Endometrial microvascular endothelial cells (primary cell): ENCODE data around the gene CEACAM7. TPM values are rescaled to one million over a fixed set of nuclear protein-coding genes. Genes with fewer than 3 reads are reported as not detected.
"Not testable (repeated sequence)": the region's sequence is repeated elsewhere in the genome, so short reads cannot be mapped to it uniquely, and the experiment has no call there.

Experiments
- in situ Hi-C: cut with HindIII; loops from 2 replicates; pipeline ENCODE4 v1.10.0; 2017; ENCODE audit warnings: low sequenced_read_pairs, low pct_unique_long_range_greater_than_20kb; ENCODE audit errors: inconsistent ontology term
- total RNA-seq: library from RNA; depleted of rRNA; stranded (reverse); fragments of >200 nt; gene quantifications from one replicate; pipeline ENCODE4 v1.2.3, GENCODE V29; 2015; ENCODE audit errors: inconsistent ontology term

The CEACAM7 gene
- total RNA-seq, 1 donor from 2014 or later: not detected

DNA sequence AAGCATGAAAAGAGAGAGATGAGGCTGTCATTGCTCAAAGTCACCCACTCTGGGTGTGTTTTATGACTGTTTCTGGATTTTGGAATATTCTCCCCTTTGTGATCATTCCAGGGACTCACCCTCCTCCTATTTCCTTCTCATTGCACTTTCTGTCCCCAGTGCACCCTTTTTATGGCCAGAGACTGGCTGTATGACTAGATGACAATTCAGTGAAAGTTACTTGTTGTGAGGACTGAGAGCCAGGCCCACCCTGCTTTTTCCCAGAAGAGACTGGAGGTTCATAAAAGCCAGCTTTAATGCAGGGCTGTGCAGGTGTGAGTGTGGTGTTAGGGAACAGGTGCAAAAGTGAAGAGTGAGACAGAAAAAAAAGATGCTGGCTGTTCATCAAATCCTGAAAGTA lies 17.3 kb downstream of the CEACAM7 start:
- in situ Hi-C loops: no loop called here

DNA sequence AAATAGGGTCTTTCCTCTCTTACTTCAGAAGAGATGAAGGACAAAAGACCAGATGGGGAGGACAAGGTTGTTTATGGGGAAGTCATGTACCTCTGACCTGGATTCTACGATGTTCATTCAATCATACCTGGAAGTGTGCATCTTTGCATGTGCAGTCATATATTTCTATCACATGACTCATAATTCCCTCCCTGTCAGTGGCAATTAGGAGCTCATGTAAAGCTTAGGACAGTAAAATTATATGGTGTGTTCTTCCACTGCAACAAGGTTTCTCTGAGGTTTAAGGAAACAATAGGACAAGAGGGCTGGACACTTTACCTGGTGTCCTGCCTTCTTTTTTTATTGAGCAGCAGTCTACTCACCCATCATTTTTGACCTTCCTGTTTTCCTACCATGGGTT lies 19.8 kb downstream of the CEACAM7 start:
- in situ Hi-C loops: no loop called here

DNA sequence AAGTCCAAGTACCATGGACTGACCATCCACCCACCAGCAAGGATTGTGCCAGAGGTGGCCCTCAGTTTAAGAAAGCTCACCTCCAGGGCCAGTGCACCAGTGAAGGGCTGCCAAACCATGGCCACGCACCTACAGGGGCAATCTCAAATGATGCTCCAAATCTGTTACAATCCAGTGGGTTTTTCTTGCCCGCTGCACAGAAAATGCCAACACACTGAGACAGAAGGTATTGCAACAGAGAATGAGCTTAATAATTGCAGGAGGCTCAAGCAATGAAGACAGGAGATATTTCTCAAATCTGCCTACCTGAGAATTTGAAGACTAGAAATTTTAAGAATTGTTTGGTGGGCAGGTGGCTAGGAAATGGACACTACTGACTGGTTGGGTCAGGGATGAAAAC lies 22.0 kb downstream of the CEACAM7 start:
- in situ Hi-C loops: no loop called here

DNA sequence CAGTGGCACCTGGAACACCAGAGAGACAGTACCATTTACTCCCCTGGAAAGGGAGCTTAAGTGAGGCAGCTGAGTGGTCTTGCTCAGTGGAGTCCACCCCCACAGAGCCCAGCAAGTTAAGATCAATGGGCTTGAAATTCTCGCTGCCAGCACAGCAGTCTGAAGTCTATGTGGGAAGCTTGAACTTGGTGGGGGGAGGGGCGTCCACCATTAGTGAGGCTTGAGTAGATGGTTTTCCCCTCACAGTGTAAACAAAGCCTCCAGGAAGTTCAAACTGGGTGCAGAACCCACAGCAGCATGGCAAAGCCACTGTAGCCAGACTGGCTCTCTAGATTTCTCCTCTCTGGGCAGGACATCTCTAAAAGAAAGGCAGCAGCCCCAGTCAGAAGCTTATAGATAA lies 30.9 kb downstream of the CEACAM7 start:
- in situ Hi-C loops: no loop called here

DNA sequence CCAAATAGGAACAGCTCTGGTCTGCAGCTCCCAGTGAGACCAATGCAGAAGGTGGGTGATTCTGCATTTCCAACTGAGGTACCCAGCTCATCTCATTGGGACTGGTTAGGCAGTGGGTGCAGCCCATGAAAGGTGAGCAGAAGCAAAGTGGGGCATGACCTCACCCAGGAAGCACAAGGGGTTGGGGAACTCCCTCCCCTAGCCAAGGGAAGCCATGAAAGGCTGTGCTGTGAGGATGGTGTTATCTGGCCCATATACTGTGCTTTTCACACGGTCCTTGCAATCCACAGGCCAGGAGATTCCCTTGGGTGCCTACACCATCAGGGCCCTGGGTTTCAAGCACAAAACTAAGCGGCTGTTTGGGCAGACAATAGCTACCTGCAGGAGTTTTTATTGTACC lies 31.3 kb downstream of the CEACAM7 start:
- in situ Hi-C loops: not testable (repeated sequence)

DNA sequence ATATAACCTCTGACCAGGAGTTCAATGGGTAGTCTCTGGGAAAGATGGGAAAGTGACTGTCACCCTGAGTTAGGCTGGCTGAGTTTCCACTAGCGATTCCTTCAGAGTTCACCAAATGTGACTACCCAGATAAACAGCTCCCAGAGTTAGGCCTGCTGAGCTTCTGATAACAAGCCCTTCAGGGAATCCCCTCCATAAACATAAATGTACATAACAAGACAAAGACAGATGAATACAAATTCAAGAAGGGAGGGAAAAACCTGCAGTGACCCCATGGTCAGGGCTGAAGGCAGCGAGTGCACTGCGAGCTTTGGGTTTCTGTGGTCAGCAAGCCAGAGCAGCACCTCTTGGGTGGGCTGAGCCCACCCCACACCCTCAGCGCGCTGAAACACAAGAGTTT lies 35.8 kb downstream of the CEACAM7 start:
- in situ Hi-C loops: no loop called here

DNA sequence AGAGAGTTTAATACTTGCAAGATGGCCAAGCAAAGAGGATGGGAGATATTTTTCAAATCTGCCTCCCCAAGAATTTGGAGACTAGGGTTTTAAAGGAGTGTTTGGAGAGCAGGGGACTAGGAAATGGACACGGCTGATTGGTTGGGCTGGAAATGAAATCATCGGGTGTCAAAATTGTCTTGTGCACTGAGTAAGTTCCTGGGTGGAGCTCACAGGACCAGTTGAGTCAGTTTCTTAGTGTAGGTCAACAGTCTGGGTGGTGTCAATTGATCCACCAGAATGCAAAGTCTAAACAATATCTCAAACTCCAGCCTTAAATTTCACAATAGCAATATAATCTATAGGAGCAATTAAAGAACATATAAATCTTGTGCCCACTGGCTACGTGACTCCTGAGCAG lies 38.2 kb downstream of the CEACAM7 start:
- in situ Hi-C loops: no loop called here

DNA sequence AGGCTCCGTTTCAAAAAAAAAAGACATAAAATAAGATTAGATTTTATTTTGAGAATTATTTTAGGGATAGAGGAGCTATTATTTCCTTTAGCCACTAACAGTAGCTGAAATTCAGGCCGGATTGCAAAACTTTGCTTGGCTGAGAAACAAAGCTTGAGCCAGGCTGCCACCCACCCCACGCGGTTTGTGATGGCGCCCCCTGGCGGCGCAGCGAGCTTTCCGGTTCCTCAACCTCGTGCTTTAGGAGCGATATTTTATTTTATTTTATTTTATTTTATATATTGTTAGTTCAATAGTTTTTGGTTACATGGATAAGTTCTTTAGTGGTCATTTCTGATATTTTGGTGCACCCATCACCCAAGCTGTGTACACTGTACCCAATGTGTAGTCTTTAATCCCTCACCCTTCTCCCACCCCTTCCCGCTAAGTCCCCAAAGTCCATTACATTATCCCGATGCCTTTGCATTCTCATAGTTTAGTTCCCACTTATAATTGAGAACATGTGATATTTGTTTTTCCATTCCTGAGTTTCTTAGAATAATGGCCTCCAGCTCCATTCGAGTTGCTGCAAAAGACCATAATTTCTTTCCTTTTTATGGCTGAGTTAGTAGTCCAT lies 41.4 kb downstream of the CEACAM7 start:
- in situ Hi-C loops: no loop called here

DNA sequence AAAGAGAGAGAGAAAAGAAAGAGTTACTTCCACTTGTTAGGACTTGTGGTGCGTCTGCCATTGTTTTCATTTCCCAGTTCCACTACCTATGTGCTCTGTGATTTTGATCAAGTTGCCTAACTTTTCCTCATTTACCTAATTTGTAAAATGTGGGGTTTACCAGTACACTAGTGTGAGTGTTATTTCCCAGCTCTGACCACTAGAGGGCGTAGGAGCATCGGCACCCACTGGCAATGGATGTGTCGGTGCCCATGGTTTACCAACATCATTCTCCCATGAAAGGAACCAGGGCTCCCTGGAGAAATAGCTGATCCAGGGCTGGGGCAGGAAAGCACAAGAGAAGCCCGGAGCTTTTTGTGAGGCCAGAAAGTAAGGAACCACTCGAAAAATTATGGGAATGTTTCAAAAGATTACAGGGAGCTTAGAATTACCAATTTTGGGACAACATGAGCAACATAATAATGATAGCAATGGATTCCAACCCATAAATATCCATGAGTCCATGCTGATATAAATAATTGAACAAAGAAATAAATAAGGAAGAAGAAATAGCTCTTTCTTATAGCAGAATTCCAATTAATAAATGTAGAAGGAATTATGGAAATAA lies 46.1 kb downstream of the CEACAM7 start:
- in situ Hi-C loops: no loop called here

DNA sequence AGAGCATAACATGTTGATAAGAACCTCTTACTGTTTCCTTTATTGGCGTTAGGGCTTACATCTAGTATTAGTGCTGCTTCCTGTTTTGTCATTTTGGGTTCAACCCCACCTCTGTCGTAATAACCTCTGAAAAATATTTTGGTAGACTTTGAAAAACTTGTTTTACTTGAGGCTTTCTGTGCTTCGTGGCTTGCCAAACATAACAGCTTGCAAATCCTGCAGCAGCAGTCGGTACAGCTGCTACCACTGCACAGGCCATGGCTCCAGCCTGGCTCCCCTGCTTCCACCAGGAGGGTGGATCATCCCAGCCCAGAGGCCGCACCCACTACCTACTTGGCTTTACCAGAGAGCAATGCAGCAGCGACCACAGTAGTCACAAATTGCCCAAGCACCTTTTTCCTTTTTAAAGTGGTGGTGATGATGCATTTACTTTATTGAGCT lies 49.4 kb downstream of the CEACAM7 start:
- in situ Hi-C loops: no loop called here

DNA sequence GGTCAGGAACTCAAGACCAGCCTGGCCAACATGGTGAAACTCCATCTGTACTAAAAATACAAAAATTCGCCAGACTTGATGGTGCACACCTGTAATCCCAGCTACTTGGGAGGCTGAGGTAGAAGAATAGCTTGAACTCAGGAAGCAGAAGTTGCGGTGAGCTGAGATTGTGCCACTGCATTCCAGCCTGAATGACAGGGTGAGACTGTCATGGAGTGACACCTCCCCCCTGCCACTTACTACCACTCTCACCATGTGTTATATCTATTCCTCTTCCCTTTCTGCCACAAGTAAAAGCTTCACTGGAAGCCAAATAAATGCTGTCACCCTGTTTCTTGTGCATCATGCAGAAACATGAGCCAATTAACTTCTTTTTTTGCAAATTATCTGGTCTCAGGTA lies 50.6 kb downstream of the CEACAM7 start:
- in situ Hi-C loops: no loop called here

DNA sequence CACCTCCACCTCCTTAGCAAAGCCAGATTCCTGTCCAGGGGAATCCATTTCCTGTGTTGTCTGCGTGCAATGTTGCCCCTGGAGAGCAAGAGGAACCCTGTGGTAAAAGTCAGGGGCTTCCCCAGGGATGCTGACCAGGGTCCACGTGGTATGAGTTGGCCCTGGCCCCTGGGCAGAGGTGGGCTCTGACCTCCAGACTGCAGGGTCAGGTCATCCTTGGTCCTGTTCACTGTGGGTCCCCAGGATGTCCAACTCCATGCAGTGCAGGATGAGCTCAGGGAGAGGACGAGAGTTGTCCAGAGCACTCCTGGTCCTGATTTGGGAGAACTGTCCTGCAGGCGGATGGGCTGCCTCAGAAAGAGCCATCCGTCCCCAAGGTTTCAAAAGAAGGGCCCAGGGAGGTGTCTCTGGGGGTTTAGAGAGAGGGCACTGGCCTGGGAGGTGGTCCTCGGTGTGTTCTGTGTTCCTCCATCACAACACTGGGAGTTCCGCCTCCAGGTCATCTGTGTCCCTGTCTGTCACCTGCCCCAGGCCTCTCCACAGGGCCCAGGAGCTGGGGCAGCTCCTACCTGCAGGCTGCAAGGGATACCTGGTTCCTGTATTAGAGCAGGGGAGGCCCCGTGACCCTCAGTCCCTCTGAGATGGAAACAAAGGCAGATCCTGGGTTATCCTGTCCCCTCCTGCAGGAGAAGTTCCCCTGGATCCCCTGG lies 59.9 kb downstream of the CEACAM7 start:
- in situ Hi-C loops: no loop called here

DNA sequence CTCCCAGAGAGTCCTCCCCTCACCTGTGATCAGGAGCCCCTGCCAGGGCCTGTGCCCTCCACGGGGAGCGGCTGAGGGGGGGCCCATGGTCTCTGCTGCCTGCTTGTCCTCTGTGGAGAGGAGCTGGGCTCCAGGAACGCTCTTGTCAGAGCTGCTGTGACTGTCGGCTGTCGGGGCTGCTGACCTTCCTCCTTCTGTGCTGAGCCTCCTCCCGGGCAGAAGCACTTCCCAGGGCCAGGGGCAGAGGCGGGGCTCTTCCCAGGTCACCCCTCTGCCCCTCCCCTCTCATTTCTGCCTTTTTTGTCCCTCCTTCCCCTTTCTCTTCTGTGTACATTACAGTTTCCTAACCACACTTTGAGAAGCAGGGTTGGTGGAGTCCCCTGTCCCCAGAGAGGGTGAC lies 61.2 kb downstream of the CEACAM7 start, which contains the start of gene CEACAM4:
TSS of gene CEACAM4 (minus strand) at position 198 of the 400 bp plus-strand sequence. CDS start at position 87, 111 bp downstream.
- in situ Hi-C loops: no loop called here

DNA sequence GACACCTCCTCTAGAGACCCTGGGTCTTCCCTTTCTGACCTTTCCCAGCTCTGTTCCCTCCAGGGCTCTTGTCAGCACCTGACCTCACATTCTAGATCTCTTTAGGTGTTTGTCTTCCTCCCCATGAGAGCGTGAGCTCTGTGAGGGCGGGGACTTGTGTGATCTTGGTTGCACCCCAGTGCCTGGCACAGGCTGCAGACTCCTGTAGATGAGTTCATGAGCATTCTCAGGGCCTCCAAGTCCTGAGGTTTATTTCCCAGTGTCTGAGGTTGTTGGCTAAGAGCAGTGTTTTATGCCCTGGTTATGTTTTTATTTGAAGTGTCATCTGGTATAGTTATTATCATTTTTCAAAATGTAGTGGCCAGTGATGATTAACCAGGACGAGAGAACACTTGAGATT lies 61.8 kb downstream of the CEACAM7 start:
- in situ Hi-C loops: no loop called here

DNA sequence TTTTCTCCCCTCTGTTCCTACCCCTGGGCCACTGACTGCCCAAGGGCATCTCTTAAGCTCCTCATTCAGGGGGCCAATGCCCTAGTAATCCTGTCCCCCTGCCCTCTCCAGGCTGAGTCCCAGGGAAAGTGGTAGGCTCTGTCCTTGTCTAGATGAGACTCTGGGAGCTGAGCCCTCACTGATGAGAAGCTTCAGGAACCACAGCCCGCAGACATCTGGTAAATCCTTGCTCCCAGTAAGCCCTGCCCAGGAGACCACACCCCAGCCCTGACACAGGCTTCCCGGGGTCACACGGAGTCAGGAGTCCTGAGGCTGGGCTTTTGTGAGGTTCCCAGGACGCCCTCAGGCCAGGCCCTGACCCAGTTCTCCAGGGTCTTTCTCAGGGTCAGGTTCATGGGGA lies 63.1 kb downstream of the CEACAM7 start:
- in situ Hi-C loops: no loop called here

DNA sequence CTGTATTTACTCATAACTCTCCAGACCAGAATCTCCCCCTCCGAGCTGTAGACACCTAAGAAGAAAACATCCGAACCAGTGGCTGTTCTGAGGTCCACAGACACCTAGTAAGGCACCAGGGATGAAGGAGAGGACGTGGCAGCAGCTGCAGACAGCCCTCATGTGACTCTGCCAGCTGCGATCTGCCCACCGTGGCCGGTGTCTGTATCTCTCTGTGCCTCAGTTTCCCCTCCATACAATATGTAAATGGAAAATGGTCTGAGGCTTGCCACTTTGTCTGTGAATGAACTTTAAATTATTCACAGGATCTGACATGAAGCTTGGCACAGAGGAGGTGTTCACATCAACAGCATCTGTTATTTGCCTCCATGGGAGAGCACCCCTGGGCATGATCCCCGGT lies 63.6 kb downstream of the CEACAM7 start:
- in situ Hi-C loops: no loop called here

DNA sequence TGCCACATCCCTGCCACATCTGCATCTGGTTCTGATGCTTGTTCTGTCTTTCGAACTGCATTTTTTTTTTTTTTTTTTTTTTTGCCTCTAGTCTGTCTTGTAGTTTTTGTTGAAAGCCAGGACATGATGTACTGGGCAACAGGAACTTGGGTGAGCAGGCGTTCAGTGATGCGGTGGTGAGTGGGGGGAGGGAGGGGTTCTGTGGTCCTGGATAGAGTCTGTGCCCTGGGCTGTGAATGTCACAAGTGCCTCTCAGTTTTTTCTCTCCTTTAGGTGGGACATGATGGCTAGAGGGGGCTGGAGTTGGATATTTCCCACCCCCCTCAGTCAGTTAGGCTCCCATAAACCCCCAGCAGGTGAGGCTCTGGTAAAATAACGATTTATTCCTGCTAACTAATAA lies 64.7 kb downstream of the CEACAM7 start:
- in situ Hi-C loops: no loop called here
